H9 (cell line): ENCODE results near the gene MYO18B. TPM values are rescaled to one million over a fixed set of nuclear protein-coding genes. Genes with fewer than 3 reads are reported as not detected.

ENCODE experiments used
- DNase-seq: peaks from one replicate; pipeline ENCODE4 v3.0.0-alpha.2; 2017
- H2AFZ ChIP-seq: one replicate; pipeline ENCODE4 v1.6.1; 2013; ENCODE audit warnings: mild to moderate bottlenecking, low read length, control low read depth, moderate library complexity
- H2AK5ac ChIP-seq: 2 replicates; pipeline ENCODE4 v1.6.1; 2013; ENCODE audit warnings: low read length, control low read depth, mixed read lengths; ENCODE audit not compliant: insufficient read length
- H2BK120ac ChIP-seq: one replicate; pipeline ENCODE4 v1.6.1; 2013; ENCODE audit warnings: low read depth, mild to moderate bottlenecking, low read length, control low read depth, inconsistent platforms; ENCODE audit not compliant: poor library complexity, severe bottlenecking
- H2BK12ac ChIP-seq: 2 replicates; pipeline ENCODE4 v1.6.1; 2013; ENCODE audit warnings: low read length, control low read depth, mixed read lengths, low read depth; ENCODE audit not compliant: insufficient read length
- H2BK15ac ChIP-seq: 2 replicates; pipeline ENCODE4 v1.6.1; 2013; ENCODE audit warnings: low read depth, low read length, control low read depth
- H2BK20ac ChIP-seq: one replicate; pipeline ENCODE4 v1.6.1; 2013; ENCODE audit warnings: low read depth, mild to moderate bottlenecking, low read length, control low read depth, inconsistent platforms; ENCODE audit not compliant: poor library complexity, severe bottlenecking
- H2BK5ac ChIP-seq: 2 replicates; pipeline ENCODE4 v1.6.1; 2013; ENCODE audit warnings: low read length, control low read depth, mixed read lengths; ENCODE audit not compliant: insufficient read length
- H3K14ac ChIP-seq: 2 replicates; pipeline ENCODE4 v1.6.1; 2013; ENCODE audit warnings: low read length, control low read depth; ENCODE audit not compliant: insufficient read depth
- H3K18ac ChIP-seq: 2 replicates; pipeline ENCODE4 v1.6.1; 2013; ENCODE audit warnings: low read depth, mild to moderate bottlenecking, mixed read lengths, low read length, control low read depth; ENCODE audit not compliant: insufficient read length
- H3K23ac ChIP-seq: 2 replicates; pipeline ENCODE4 v1.6.1; 2013; ENCODE audit warnings: low read length, control low read depth, mixed read lengths, low read depth; ENCODE audit not compliant: insufficient read length
- H3K23me2 ChIP-seq: 2 replicates; pipeline ENCODE4 v1.6.1; 2013; ENCODE audit warnings: low read depth, mild to moderate bottlenecking, mixed read lengths, low read length, control low read depth; ENCODE audit not compliant: insufficient read length, poor library complexity, severe bottlenecking
- H3K27ac ChIP-seq: 2 replicates; pipeline ENCODE4 v1.5.1; 2013; ENCODE audit warnings: low read length, control low read depth, mixed read lengths, low read depth; ENCODE audit not compliant: insufficient read length
- H3K27me3 ChIP-seq: 2 replicates; pipeline ENCODE4 v1.6.1; 2013; ENCODE audit warnings: low read length, control low read depth, inconsistent platforms; ENCODE audit not compliant: insufficient read depth
- H3K4ac ChIP-seq: 2 replicates; pipeline ENCODE4 v1.6.1; 2013; ENCODE audit warnings: low read depth, mild to moderate bottlenecking, control low read depth, inconsistent platforms, low read length, moderate library complexity
- H3K4me1 ChIP-seq: 2 replicates; pipeline ENCODE4 v1.6.1; 2013; ENCODE audit warnings: low read length, control low read depth, inconsistent platforms; ENCODE audit not compliant: insufficient read depth
- H3K4me2 ChIP-seq: 2 replicates; pipeline ENCODE4 v1.6.1; 2013; ENCODE audit warnings: low read length, control low read depth, mixed read lengths; ENCODE audit not compliant: insufficient read length, insufficient read depth
- H3K56ac ChIP-seq: 2 replicates; pipeline ENCODE4 v1.6.1; 2013; ENCODE audit warnings: low read depth, mild to moderate bottlenecking, mixed read lengths, low read length, control low read depth; ENCODE audit not compliant: insufficient read length
- H3K79me1 ChIP-seq: 2 replicates; pipeline ENCODE4 v1.6.1; 2013; ENCODE audit warnings: low read depth, mild to moderate bottlenecking, moderate library complexity, low read length, control low read depth, inconsistent platforms; ENCODE audit not compliant: insufficient read depth, poor library complexity, severe bottlenecking
- H3K79me2 ChIP-seq: 2 replicates; pipeline ENCODE4 v1.6.1; 2013; ENCODE audit warnings: low read length, control low read depth, inconsistent platforms; ENCODE audit not compliant: insufficient read depth
- H3K9ac ChIP-seq: 2 replicates; pipeline ENCODE4 v1.6.1; 2013; ENCODE audit warnings: low read length, control low read depth, mixed read lengths; ENCODE audit not compliant: insufficient read length; ENCODE audit errors: extremely low read depth
- H3K9me3 ChIP-seq: one replicate; pipeline ENCODE4 v1.6.1; 2013; ENCODE audit warnings: low read depth, low read length, inconsistent platforms; ENCODE audit not compliant: control insufficient read depth
- H3T11ph ChIP-seq: one replicate; pipeline ENCODE4 v1.6.1; 2013; ENCODE audit warnings: mild to moderate bottlenecking, low read length, control low read depth, inconsistent platforms
- H4K20me1 ChIP-seq: one replicate; pipeline ENCODE4 v1.6.1; 2013; ENCODE audit not compliant: control insufficient read depth, insufficient read length, insufficient read depth
- H4K5ac ChIP-seq: 2 replicates; pipeline ENCODE4 v1.6.1; 2013; ENCODE audit warnings: low read depth, mild to moderate bottlenecking, mixed read lengths, low read length, control low read depth; ENCODE audit not compliant: insufficient read length
- H4K8ac ChIP-seq: replicated peaks from 2 replicates; pipeline ENCODE4 v1.6.1; 2013; ENCODE audit warnings: low read length, control low read depth, mixed read lengths, low read depth; ENCODE audit not compliant: insufficient read length
- H4K91ac ChIP-seq: 2 replicates; pipeline ENCODE4 v1.6.1; 2013; ENCODE audit warnings: low read depth, mild to moderate bottlenecking, moderate library complexity, mixed read lengths, low read length, control low read depth; ENCODE audit not compliant: insufficient read length
- H3K27ac Mint-ChIP-seq, 3 experiments: 2 replicates in 2 of 3; 3 replicates in 1 of 3; pipeline ENCODE4 v1.8.0; 2020 to 2021; ENCODE audit warnings: mixed read lengths in 3 of 3, mild to moderate bottlenecking in 1 of 3, moderate library complexity in 1 of 3
- H3K27me3 Mint-ChIP-seq: 2 replicates; pipeline ENCODE4 v1.8.0; 2021; ENCODE audit warnings: low read depth, mild to moderate bottlenecking, moderate library complexity, mixed read lengths
- H3K36me3 Mint-ChIP-seq, 3 experiments: 2 replicates in 2 of 3; 3 replicates in 1 of 3; pipeline ENCODE4 v1.8.0; 2020 to 2021; ENCODE audit warnings: low read depth in 3 of 3, mixed read lengths in 3 of 3; ENCODE audit not compliant: insufficient read depth in 1 of 3
- H3K4me1 Mint-ChIP-seq, 2 experiments: 2 replicates each; pipeline ENCODE4 v1.8.0; 2020; ENCODE audit warnings: mixed read lengths in 2 of 2
- H3K4me3 Mint-ChIP-seq, 2 experiments: 2 replicates in 1 of 2; 3 replicates in 1 of 2; pipeline ENCODE4 v1.8.0; 2020 to 2021; ENCODE audit warnings: mild to moderate bottlenecking in 2 of 2, mixed read lengths in 2 of 2, moderate library complexity in 1 of 2
- H3K9me3 Mint-ChIP-seq, 2 experiments: 2 replicates in 1 of 2; 3 replicates in 1 of 2; pipeline ENCODE4 v1.8.0; 2020; ENCODE audit warnings: mild to moderate bottlenecking in 2 of 2, mixed read lengths in 2 of 2, moderate library complexity in 1 of 2
- WGBS: extraction: QIAGEN DNeasy Blood & Tissue Kit; methylation state at CpG from one replicate; pipeline ENCODE4 v1.1.7; 2013; ENCODE audit warnings: missing lambda C conversion rate, low lambda C conversion rate, mixed read lengths; ENCODE audit not compliant: insufficient read length; ENCODE audit errors: extremely low coverage; 5-methylcytosine and 5-hydroxymethylcytosine counted together
- total RNA-seq: library from RNA; stranded (reverse); gene quantifications from 2 replicates; pipeline ENCODE4 v1.2.1, GENCODE V29; 2021
- TF ChIP-seq, protein P1 (sequence below): fragments of 200-600 bp; sonication (generic); conservative IDR thresholded peaks from 3 replicates; pipeline ENCODE4 v1.8.0; 2021; ENCODE audit warnings: antibody characterized with exemption, mild to moderate bottlenecking

Gene MYO18B
- total RNA-seq, 1 experiment from 2014 or later: 0.46 TPM

- no peak overlapping the region for H3K18ac ChIP-seq
- H2BK15ac ChIP-seq: no peak overlapping the region
- H3K4ac ChIP-seq: no peak overlapping the region
- H3K27me3 ChIP-seq: no peaks in the 10 kb centered on the region
- no peaks in the 10 kb centered on the region for H3K79me1 ChIP-seq
- H3K79me2 ChIP-seq: no peaks in the 10 kb centered on the region
- no peaks in the 10 kb centered on the region for H3K36me3 Mint-ChIP-seq
- H4K8ac ChIP-seq: no peak overlapping the region
- no CpG with 5 or more reads among the region's 6 CpGs for WGBS
- H2BK120ac ChIP-seq: no peak overlapping the region
- no peak overlapping the region for H2BK5ac ChIP-seq
- H2BK20ac ChIP-seq: no peak overlapping the region
- peaks cover 33 to 40% of the 10 kb centered on the region in 2 experiments for H3K4me1 Mint-ChIP-seq
- H3K4me3 Mint-ChIP-seq: peak overlapping the region; percentile 10 to 24; a peak in 2 of 5 replicates
- H3K23ac ChIP-seq: no peak overlapping the region
- no peak overlapping the region for H3K4me2 ChIP-seq
- no peaks in the 10 kb centered on the region for H4K20me1 ChIP-seq
- H3K9ac ChIP-seq: no peak overlapping the region
- no peak overlapping the region for H4K5ac ChIP-seq
- DNase-seq: peak; percentile 66
- H3K27ac Mint-ChIP-seq: peak overlapping the region; percentile 11 to 88 (median 74); a peak in 4 of 7 replicates
- TF ChIP-seq, protein P1, sequence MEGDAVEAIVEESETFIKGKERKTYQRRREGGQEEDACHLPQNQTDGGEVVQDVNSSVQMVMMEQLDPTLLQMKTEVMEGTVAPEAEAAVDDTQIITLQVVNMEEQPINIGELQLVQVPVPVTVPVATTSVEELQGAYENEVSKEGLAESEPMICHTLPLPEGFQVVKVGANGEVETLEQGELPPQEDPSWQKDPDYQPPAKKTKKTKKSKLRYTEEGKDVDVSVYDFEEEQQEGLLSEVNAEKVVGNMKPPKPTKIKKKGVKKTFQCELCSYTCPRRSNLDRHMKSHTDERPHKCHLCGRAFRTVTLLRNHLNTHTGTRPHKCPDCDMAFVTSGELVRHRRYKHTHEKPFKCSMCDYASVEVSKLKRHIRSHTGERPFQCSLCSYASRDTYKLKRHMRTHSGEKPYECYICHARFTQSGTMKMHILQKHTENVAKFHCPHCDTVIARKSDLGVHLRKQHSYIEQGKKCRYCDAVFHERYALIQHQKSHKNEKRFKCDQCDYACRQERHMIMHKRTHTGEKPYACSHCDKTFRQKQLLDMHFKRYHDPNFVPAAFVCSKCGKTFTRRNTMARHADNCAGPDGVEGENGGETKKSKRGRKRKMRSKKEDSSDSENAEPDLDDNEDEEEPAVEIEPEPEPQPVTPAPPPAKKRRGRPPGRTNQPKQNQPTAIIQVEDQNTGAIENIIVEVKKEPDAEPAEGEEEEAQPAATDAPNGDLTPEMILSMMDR: peak; percentile 44; the same call in 2 of the 3 replicates
- H2BK12ac ChIP-seq: no peak overlapping the region
- H3K27me3 Mint-ChIP-seq: peaks cover 29% of the 10 kb centered on the region
- H2AK5ac ChIP-seq: no peak overlapping the region
- no peak overlapping the region for H3T11ph ChIP-seq
- no peaks in the 10 kb centered on the region for H3K9me3 ChIP-seq
- no peak overlapping the region for H2AFZ ChIP-seq
- no peak overlapping the region for H3K56ac ChIP-seq
- peaks cover 16% of the 10 kb centered on the region; the same call in 1 of the 2 replicates for H3K4me1 ChIP-seq
- H3K27ac ChIP-seq: no peak overlapping the region
- H4K91ac ChIP-seq: no peak overlapping the region
- H3K14ac ChIP-seq: no peak overlapping the region; the same call in 1 of the 2 replicates
- no peaks in the 10 kb centered on the region for H3K23me2 ChIP-seq
- H3K9me3 Mint-ChIP-seq: no peaks in the 10 kb centered on the region
These were observed 324.5 kb downstream of the MYO18B start for GRCh38 chr22:26066534-26066933.
